ENCODE data around the gene CTF1. TPM values are rescaled to one million over a fixed set of nuclear protein-coding genes. Genes with fewer than 3 reads are reported as not detected.
A peak's percentile ranks its signal among the peaks of the same experiment; 100 is the strongest.

The CTF1 gene
- total RNA-seq, 2 experiments from 2014 or later, result 0.09 to 0.46 TPM

- Histone ChIP-seq H4K20me1 (ENCODE audit: insufficient read depth, low read length) (no peaks in the 10 kb centered on the region), H3K9me2 (ENCODE audit: insufficient read depth, low read length) (no peaks in the 10 kb centered on the region), H2AFZ (ENCODE audit: low read length) (no peak overlapping the region), H3K4me2 (ENCODE audit: low read length) (peak overlapping the region; percentile 77), H3K79me2 (ENCODE audit: insufficient read depth, low read depth, low read length) (no peaks in the 10 kb centered on the region), H3K4me1 (ENCODE audit: insufficient read depth, low read length, poor library complexity, severe bottlenecking) (peaks cover 24% of the 10 kb centered on the region), H3K9me3 (ENCODE audit: low read length) (no peaks in the 10 kb centered on the region), H3K27ac (ENCODE audit: low read depth, low read length, poor library complexity, severe bottlenecking) (no peak overlapping the region), H3K4me3 (ENCODE audit: low read depth, low read length, poor library complexity, severe bottlenecking) (peak overlapping the region; percentile 72), H3K36me3 (ENCODE audit: insufficient read depth, low read length) (peaks cover 15% of the 10 kb centered on the region)
- no peak for TF ChIP-seq EZH2phosphoT487 (IDR thresholded peaks at IDR 0.05; ENCODE audit: borderline replicate concordance, low read depth, low read length)
- TF ChIP-seq, protein P1, sequence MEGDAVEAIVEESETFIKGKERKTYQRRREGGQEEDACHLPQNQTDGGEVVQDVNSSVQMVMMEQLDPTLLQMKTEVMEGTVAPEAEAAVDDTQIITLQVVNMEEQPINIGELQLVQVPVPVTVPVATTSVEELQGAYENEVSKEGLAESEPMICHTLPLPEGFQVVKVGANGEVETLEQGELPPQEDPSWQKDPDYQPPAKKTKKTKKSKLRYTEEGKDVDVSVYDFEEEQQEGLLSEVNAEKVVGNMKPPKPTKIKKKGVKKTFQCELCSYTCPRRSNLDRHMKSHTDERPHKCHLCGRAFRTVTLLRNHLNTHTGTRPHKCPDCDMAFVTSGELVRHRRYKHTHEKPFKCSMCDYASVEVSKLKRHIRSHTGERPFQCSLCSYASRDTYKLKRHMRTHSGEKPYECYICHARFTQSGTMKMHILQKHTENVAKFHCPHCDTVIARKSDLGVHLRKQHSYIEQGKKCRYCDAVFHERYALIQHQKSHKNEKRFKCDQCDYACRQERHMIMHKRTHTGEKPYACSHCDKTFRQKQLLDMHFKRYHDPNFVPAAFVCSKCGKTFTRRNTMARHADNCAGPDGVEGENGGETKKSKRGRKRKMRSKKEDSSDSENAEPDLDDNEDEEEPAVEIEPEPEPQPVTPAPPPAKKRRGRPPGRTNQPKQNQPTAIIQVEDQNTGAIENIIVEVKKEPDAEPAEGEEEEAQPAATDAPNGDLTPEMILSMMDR (conservative IDR thresholded peaks at IDR 0.05; ENCODE audit: low read length), result no peak
- ChIA-PET POLR2A (no interaction called here), CTCF (ENCODE audit: unreplicated experiment) (no interaction called here)
- TSS peak; percentile 53 for BruUV-seq (replicated peaks)
- DNase-seq (ENCODE audit: low spot score), result no peak
- intact Hi-C loops (cut with micrococcal nuclease; ENCODE audit: unreplicated experiment), result no loop called here
Measured at GRCh38 chr16:30947859-30948666, 51.6 kb downstream of the CTF1 start.

DNA sequence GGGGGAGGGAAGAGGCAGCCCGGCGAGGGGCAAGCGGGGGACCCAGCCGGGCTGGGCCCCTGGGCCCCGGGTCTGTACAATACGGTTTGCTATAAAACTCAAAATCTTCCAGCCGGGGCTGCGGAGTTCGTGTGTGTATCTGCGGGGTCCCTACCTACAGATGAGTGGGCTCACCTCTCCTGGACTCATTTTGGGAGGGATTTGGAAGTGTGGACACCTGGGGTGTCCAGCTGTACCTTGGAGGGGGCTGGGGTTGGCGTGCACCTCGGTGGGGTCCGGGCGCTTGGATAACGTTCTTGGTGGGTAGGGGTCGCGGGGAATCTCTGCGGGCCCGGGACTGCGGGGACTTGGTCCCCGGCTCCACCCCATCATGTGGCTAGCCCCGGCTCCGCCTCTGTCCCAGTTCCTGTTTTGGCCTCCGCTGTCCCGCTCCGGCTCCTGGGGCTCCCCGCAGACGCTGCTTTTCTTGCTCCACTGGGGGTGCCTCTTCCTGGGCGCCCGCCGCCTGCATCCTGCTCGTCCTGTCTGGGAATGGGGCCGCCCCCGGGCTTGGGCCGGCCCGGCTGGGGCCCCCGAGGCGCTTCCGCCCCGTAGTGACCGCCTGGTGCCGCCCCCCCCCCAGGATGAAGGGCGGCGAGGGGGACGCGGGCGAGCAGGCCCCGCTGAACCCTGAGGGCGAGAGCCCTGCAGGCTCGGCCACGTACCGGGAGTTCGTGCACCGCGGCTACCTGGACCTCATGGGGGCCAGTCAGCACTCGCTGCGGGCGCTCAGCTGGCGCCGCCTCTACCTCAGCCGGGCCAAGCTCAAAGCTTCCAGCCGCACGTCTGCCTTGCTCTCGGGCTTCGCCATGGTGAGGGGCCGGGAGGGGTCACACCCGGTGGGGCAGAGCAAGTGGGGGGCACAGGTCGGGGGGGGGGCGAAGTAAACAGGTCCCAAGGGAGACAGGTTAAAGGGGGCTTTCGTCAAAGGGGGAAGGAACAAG is 52.5 kb downstream of the CTF1 start, which contains the start of gene ORAI3:
ORAI3 (plus strand) TSS at position 402 of the 983 bp plus-strand sequence; CDS start at position 624, 222 bp downstream.
- intact Hi-C loops (cut with micrococcal nuclease; ENCODE audit: unreplicated experiment), result no loop called here

More for the DNA sequence above, 52.5 kb downstream of the CTF1 start, which contains the start of gene ORAI3:
- Histone ChIP-seq H3K4me1 (ENCODE audit: insufficient read depth, low read length, poor library complexity, severe bottlenecking) (peaks cover 31% of the 10 kb centered on the region), H3K9me3 (ENCODE audit: low read length) (no peaks in the 10 kb centered on the region), H3K27ac (ENCODE audit: low read depth, low read length, poor library complexity, severe bottlenecking) (peak within 1 kb of the TSS; percentile 38), H2AFZ (ENCODE audit: low read length) (peak within 1 kb of the TSS; percentile 61), H3K4me2 (ENCODE audit: low read length) (peak within 1 kb of the TSS; percentile 77), H3K36me3 (ENCODE audit: insufficient read depth, low read length) (peaks cover 10% of the 10 kb centered on the region), H3K9me2 (ENCODE audit: insufficient read depth, low read length) (no peaks in the 10 kb centered on the region), H4K20me1 (ENCODE audit: insufficient read depth, low read length) (no peaks in the 10 kb centered on the region), H3K4me3 (ENCODE audit: low read depth, low read length, poor library complexity, severe bottlenecking) (peak within 1 kb of the TSS; percentile 72), H3K79me2 (ENCODE audit: insufficient read depth, low read depth, low read length) (no peaks in the 10 kb centered on the region)
- ChIA-PET CTCF (ENCODE audit: unreplicated experiment) (interaction anchor here (0.6 kb wide), 1 partner anchor 414 kb away, joined by 19 read pairs; no protein-coding TSS in a partner anchor), POLR2A (no interaction called here)
- no TSS peak for BruUV-seq (replicated peaks)
- TF ChIP-seq, protein P1 (conservative IDR thresholded peaks at IDR 0.05; ENCODE audit: low read length), result no peak
- no peak for TF ChIP-seq EZH2phosphoT487 (IDR thresholded peaks at IDR 0.05; ENCODE audit: borderline replicate concordance, low read depth, low read length)
- DNase-seq (ENCODE audit: low spot score), result peak; percentile 66

Measured in OCI-LY7 (cell line).